ENCODE results near the gene SYCP2. TPM values are rescaled to one million over a fixed set of nuclear protein-coding genes. Genes with fewer than 3 reads are reported as not detected.

Gene SYCP2
- total and polyA plus RNA-seq, 2 of the 8 experiments (the other 6 are each of a cell fraction or from before 2014, with no cell fraction given) = 0.02 to 0.50 TPM

DNA sequence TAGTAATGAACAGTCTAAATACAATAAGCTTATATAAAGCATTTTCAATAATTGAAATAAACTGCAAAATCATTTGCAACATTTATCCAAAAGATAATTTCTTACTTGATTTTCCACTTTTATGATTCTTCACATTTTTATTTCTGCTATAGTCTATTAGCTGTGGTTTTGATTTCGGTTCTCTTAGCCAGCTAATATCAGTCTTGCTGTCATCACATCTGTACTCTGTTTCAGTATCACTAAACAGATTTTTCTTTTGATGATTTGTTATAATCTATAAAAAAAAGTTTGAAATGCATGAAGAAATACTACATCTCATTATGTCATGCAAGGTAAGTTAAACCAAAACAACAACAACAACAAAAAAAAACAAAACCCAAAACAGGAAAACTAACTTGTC lies 53.2 kb downstream of the SYCP2 start (continued):
- no peak for TF ChIP-seq RFX5 (IDR thresholded peaks at IDR 0.05; ENCODE audit: borderline replicate concordance, low read depth, low read length)
- TF ChIP-seq SP4 (IDR thresholded peaks at IDR 0.05; ENCODE audit: low read length) = no peak
- TF ChIP-seq NANOG (IDR thresholded peaks at IDR 0.05; ENCODE audit: insufficient read depth, low read depth, low read length, poor library complexity, severe bottlenecking) = no peak

Measured in H1 (cell line).